C4-2B (cell line): Measurements from ENCODE around the gene CACFD1.

Experiments used
- H3K27ac ChIP-seq: fragments of 450-650 bp; 2 replicates; pipeline ENCODE4 v1.5.1; 2017
- ZFX ChIP-seq: fragments of 450-650 bp; IDR thresholded peaks from 2 replicates; pipeline ENCODE4 v1.6.1; 2017
- TF ChIP-seq, protein P1 (sequence below): fragments of 450-650 bp; conservative IDR thresholded peaks from 2 replicates; pipeline ENCODE4 v1.5.1; 2017; ENCODE audit warnings: mild to moderate bottlenecking

CACFD1 gene

DNA sequence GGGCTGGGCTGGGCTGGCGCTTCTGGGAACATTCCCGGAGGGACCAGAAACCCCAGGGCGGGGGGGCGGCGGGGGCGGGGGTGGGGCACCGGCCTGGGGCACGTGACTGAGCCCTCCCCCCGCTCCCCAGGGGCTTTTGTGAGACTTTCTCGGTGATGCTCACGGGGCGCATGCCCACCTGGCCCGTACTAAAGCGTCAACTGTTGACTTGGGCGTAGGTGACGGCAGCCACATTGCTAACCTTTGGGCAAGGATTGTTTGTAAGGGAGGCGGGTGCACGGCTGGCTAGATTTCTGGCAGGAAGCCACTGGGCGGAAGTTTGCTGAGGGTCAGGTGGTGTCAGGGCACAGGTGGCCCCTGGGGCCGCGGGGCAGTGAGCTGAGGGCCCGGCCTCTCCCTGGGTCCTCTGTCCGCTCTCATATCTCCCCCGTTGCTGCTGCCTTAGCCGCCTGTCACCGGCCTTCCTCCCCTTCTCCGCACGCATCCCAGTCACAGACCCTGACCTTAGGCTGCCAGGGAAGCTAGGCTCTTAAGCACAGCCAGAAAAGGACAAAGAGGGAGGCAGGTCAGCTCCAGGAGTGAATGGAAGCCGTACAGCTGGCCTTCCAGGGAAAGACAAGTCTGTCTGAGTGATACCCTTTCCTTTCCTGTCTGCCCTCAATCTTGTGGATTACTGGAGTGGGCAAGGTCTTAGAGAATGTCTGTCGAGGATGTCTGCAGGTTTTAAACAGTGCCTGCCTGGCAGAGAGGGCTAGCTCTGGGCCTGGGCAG lies 812 bp downstream of the CACFD1 start:
- TF ChIP-seq, protein P1, sequence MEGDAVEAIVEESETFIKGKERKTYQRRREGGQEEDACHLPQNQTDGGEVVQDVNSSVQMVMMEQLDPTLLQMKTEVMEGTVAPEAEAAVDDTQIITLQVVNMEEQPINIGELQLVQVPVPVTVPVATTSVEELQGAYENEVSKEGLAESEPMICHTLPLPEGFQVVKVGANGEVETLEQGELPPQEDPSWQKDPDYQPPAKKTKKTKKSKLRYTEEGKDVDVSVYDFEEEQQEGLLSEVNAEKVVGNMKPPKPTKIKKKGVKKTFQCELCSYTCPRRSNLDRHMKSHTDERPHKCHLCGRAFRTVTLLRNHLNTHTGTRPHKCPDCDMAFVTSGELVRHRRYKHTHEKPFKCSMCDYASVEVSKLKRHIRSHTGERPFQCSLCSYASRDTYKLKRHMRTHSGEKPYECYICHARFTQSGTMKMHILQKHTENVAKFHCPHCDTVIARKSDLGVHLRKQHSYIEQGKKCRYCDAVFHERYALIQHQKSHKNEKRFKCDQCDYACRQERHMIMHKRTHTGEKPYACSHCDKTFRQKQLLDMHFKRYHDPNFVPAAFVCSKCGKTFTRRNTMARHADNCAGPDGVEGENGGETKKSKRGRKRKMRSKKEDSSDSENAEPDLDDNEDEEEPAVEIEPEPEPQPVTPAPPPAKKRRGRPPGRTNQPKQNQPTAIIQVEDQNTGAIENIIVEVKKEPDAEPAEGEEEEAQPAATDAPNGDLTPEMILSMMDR: no peak
- no peak for TF ChIP-seq ZFX
- H3K27ac ChIP-seq: peak overlapping the region; percentile 97

- no peak for TF ChIP-seq ZFX
- TF ChIP-seq, protein P1: no peak
- peak overlapping the region; percentile 97 for H3K27ac ChIP-seq
Observed at GRCh38 chr9:133461975-133462374, 2.2 kb downstream of the CACFD1 start.

DNA sequence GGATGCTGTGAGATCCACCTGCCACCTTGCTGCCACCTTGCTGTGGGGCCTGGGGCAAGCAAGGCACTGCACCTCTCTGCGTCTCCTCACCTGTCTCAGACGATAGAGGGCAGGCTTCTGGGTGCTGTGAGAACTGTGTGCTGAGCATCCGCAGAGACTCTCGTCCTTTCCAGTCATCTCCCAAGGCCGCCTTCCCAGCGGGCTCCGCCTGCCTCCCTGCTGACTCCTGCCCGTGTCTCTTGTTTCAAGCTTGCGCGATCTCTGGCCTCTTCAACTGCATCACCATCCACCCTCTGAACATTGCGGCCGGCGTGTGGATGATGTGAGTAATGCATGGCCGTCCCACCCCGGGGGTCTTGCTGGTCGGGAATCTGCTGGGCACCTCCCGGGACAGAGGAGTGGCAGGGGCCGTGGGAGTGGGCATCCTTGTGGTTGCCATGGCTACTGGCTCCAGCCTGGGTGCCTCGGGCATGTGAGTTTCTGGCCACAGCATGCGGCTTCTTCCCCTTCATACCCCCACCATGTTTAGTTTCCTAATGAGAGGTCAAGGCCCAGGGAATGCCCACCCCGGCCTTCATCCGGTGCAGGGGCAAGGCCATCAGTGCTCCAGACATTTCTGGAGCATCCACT lies 3.6 kb downstream of the CACFD1 start:
- TF ChIP-seq, protein P1: no peak; the same call in 1 of the 2 replicates
- TF ChIP-seq ZFX: no peak
- H3K27ac ChIP-seq: no peak overlapping the region

DNA sequence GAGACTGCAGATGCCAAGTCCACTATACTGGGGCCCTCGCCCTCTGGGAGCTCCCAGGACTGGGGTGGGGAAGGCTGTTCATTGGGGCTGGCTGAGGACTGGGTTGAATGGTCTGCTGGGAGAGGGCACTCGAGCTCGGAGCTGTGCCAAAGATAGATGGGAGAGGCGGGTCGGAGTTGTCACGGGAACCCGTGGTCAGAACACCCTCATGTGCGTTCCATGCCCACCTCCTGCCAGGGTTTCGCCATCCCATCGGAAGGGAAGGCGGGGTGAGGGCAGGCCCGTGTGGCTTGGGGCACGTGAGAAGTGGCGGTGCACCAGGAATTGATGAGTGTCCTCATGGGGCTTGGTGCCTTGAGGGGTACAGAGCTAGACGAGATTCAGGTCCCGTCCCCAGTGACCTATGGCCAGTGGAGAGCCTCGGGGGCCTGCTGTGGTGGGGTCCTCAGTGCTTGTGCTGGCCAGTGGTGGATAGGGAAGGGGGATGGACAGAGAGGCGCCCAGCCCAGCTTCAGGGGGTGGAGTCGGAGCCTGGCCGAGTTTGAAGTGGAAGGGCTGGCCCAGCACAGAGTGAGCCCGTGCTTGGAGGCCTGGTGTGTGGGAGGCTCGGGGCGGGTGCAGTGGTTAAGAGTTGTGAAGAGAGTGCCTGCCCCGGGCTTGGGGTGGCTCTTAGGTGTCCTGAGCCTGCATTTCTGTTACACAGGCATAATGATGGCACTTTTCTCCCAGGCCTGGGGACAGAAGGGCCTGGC lies 4.3 kb downstream of the CACFD1 start:
- no peak for TF ChIP-seq ZFX
- TF ChIP-seq, protein P1: no peak
- H3K27ac ChIP-seq: no peak overlapping the region

GRCh38 chr9:133464638-133465037 lies 4.9 kb downstream of the CACFD1 start:
- no peak overlapping the region for H3K27ac ChIP-seq

GRCh38 chr9:133465984-133466383 lies 6.2 kb downstream of the CACFD1 start:
- no peak overlapping the region for H3K27ac ChIP-seq
- TF ChIP-seq, protein P1: no peak
- TF ChIP-seq ZFX: no peak

More at GRCh38 chr9:133464638-133465037, 4.9 kb downstream of the CACFD1 start:
- no peak for TF ChIP-seq ZFX
- TF ChIP-seq, protein P1: no peak

GRCh38 chr9:133467101-133467500 lies 7.3 kb downstream of the CACFD1 start:
- TF ChIP-seq ZFX: no peak
- TF ChIP-seq, protein P1: no peak
- H3K27ac ChIP-seq: no peak overlapping the region
